DMS79 treated with DMSO at 0.1 percent for 48 hours (cell line): Measurements from ENCODE around the gene SGIP1.

Experiments used
- DNase-seq: peaks from one replicate; lab custom pipeline; 2025; lab: John Stamatoyannopoulos, UW

SGIP1 gene, protein sequence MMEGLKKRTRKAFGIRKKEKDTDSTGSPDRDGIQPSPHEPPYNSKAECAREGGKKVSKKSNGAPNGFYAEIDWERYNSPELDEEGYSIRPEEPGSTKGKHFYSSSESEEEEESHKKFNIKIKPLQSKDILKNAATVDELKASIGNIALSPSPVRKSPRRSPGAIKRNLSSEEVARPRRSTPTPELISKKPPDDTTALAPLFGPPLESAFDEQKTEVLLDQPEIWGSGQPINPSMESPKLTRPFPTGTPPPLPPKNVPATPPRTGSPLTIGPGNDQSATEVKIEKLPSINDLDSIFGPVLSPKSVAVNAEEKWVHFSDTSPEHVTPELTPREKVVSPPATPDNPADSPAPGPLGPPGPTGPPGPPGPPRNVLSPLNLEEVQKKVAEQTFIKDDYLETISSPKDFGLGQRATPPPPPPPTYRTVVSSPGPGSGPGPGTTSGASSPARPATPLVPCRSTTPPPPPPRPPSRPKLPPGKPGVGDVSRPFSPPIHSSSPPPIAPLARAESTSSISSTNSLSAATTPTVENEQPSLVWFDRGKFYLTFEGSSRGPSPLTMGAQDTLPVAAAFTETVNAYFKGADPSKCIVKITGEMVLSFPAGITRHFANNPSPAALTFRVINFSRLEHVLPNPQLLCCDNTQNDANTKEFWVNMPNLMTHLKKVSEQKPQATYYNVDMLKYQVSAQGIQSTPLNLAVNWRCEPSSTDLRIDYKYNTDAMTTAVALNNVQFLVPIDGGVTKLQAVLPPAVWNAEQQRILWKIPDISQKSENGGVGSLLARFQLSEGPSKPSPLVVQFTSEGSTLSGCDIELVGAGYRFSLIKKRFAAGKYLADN

DNA sequence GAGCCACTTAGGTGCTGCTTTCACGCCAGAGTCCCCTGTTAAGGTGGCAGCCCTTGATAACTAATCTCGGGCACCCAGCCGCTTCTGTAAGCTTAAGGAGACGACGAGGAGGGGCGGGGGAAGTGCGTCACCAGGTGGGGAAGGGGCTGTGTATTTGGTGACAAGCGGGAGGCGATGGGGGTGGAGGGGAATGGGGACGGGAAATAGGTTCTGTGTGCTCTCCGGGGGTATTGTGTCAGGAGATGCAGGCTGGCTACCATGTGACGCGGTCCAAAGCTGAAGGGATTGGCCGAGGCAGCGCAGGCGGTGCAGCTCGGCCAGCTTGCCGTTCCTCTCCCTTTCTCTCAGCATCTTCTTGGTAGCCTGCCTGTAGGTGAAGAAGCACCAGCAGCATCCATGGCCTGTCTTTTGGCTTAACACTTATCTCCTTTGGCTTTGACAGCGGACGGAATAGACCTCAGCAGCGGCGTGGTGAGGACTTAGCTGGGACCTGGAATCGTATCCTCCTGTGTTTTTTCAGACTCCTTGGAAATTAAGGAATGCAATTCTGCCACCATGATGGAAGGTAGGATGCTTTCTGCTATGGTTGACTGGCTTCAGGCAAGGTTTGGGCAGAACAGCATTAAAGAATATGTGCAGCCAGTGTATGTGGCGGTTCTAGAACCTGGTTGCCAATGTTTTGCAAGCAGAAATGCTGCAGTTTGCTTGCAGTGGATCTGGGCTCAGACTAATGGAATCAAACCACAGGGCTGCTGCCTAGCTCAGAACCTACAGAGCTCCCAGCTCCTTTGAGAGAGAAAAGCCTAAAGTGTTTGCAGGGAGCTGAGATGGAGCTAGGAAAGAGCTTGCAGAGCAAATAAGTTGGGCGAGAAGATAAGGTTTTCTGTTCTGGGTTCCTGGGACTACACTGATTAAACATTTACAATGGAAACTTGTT lies at the start of gene SGIP1:
TSS of gene SGIP1 (plus strand) at position 350 of the 937 bp plus-strand sequence. CDS start at position 556, 206 bp downstream.
- DNase-seq: peak; percentile 36

DNA sequence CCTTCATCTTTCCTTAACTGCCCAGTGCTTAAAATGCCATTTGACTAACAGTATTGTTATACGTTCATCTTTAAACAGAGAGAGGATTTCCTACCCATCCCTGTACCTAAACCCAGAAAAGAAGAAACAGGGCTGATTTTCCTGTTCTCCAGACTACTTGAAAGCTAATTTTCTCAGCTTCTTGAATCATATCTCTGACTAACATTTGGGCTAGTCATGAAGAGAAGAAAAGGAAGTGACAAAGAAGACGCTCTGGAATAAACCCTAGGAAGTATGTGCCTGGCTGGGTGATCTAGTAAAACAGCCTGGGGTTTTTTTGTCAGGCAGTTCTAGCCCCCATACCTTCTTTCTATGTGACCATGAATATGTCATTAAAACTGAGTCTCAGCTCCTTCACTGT lies 44.8 kb upstream of the SGIP1 start:
- DNase-seq: no peak

DNA sequence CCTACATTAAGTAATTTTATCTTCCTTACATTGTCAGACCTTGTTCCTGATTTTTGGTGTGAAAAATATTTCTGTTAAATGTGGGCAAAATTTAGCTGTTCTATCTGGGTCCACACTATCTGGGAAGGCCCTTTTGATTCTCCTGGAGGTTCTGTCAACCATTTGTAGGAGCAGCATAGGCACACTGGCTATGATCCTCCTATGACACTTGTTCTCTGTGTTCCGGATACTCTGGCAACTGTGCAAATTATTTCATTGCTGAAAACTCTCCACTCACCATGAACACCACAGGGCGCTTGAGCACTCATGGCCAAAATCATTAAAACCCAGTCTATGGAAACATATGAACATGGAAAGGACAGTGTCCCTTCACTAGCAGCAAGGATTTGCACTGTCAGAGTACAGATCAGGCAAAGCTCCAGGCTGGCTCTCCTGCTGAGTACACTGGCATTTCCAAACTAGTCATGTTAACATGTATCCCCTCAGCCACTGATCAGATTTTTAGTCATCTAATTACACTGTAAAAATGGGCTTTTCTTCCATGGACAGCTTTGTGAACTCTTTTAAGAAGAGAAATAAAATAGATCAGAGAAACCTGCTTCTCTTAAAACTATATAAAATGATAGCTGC lies 43.9 kb upstream of the SGIP1 start:
- DNase-seq: no peak

DNA sequence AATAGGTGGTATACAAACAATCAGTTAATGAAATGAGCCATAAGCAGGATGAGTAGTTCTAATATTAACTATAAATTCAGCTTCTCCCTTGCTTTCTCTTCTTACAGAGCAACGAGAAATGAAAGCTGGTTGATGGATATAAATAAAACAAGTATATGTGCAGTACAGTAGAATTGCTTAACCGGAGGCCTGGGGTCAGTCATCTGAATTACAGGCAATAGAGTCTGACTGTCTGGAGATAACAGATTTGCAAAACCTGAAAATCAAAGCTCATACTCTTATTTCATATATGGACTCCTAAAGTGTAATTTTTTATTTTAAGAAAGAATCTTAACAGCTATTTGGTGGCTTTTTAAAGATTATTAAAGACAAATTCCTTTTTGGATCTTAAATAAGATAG lies 43.1 kb upstream of the SGIP1 start:
- DNase-seq: no peak

DNA sequence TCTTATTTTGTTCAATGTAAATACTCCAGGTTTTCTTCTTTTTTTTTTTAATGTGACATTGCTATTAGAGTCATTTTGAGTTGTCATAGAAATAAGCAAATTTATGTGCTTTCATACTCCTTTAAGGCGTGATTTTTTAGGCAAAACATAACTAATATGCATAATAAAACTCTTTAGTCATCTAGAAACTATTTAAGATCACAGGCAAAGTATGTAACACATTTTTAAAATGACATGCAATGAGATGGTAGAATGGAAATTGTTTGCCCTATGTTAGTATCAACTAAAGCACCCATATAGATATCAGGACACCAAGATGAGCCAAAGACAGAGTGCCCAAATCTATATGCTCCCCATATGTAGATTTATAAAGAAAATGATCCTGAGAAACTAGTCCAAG lies 41.5 kb upstream of the SGIP1 start:
- DNase-seq: no peak

DNA sequence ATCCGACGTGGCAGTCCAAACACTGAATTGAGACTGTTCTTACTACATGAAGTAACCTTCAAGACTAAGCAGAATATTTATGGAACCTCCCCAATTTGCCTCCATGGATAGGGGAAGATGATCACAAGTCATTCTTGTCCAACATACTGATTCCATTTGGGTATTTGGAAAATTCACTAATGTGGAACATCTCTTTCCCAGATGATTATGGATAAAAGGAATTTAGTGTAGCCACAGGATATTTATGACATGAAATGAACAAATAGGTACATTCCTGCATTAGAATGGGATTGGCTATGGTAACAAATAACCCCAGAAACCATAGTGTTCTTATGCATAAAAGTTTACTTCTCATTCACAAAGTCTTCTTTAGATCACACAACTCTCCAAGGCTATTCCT lies 40.2 kb upstream of the SGIP1 start:
- no peak for DNase-seq

DNA sequence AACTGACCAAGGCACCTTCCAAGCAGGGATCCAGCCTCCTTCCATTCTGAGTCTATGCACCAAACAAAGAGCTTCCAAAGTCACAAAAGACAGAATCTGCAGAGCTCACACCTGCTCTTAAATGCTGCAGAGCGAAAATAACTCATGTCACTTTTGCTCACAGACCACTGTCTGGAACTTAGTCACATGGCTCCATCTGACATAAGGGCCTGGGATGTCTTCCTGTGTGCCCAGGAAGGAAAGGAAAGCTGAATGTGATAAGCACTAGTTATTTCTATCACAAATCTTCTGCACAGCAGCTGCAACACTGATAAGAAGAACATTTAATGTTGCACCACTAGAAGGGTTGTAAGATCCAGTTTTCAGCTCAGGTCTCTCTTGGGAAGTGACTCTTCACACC lies 39.5 kb upstream of the SGIP1 start:
- DNase-seq: no peak

DNA sequence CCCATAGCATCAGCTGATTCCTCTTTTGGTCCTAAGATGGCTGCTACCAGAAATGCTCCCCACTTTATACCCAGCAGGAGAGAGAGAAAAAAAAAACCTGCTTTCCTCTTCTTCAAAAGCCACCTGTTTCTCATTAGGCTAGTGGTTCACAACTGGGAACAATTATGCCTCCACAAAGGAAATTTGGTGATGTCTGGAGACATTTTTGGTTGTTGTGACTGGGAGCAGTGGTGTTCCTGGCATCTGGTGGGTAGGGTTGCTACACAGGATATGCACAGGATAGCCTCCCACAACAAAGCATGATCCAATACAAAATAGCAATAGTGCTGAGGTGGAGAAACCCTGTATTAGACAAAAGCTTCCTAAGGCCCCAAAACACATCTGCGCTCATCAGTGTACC lies 38.5 kb upstream of the SGIP1 start:
- DNase-seq: no peak

DNA sequence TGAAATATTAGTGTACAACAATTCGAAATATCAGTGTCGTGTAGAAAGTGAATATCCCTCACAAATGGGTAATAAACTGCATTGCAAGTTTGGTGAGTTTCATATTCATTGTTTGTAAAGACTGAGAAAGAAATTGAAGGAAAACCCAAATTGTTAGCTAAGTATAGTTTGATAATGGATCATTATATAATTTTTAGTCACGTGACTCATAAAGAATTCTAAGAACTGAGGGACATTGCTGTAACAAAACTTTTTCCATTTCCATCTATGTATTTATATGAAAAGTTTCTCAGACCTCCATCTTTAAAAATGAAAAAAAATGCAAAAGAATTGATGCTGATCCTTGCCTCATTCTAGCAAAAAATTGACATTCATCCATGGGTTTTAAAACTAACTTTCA lies 36.0 kb upstream of the SGIP1 start:
- no peak for DNase-seq

DNA sequence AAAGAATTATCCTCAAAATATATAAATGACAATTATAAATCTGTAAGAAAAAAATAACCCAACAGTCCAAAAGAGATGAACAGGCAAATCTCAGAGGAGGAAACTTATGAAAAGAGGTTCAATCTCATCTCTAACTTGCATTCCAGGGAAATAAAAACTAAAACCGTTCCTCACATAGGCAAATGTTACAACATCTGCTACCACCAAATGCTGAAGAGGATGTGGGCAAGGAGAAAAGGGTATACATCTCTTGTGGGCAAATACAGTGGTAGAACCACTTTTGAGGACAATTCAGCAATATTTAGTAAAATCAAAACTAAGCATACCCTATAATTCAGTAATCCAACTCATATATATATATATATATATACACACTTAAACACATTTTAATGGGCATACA lies 33.7 kb upstream of the SGIP1 start:
- DNase-seq: no peak

DNA sequence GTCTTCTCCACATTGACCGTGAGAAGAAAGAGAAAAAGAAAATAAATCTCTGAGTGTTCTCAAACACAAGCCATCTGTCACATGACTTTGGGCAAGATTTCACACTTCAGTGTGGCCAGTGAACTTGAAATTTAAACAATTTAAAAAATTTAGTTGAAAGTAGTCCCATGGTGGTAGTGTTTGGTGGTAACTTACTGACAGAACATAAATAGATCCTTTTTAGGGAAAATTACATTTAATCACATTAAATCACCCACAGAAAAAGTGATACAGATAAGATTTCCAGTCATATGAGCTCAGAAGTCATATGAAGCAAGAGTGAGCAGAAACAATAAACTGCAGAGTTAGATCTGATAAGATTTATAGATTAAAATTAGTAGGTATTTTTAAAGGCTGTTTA lies 31.9 kb upstream of the SGIP1 start:
- DNase-seq: no peak

DNA sequence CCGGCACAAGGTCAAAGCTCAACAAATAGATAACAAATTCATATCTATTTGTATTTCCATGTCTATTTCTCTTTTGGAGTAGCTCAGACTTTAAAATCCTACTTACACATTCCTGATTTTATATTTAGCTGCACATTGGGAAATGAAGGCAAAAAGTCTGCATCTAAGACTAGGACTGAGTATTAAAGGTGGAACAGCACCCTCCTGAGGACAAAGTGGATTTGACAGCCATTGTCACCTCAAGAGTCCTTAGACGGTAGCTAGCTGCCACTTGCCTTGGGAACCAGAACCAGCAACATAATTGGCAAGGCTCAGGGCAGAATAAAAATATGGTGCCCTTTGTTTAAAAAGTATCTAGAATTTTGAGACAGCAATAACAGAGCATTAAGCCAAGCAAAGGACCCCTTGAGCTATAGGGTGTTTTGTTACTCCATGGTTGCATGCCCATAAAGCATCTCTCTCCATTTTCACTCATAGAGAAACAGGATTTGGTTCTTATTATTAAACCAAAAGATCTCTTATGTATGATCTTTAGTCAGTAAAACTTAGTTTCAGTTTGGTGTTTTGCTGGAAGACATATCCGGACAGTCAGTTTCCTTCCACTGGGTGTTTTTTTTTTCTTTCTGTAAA lies 30.0 kb upstream of the SGIP1 start:
- peak; percentile 40 for DNase-seq

DNA sequence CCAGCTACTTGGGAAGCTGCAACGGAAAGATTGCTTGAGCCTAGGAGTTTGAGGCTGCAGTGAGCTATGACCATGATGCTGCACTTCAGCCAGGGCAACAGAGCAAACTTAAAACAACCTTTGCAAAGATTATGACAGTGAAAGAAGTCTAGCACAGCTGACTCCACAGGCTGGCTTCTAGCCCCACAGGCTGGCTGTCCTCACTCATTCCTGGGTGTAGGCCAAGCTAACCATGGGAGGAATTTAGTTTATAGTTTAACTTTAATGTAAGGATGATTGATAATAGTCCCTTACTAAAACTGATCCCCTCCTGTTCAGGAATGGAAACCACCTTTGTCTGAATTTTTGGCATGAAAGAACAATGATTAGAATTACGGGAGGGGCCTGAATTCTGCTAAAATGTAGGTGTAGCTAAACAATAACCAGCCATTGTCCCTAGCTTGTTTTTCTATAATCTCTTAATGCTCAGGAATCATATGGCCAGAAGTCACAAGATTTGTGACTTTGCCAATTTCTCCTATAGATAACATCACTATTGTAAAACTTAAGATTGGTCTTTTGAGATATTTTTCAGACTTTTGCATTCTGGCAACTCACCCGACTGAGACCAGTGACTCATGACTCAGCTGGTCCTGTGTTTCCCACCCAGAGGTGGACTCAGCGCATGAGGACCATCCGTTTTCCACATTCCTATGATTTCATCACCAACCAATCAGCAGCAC lies 28.1 kb upstream of the SGIP1 start:
- no peak for DNase-seq

DNA sequence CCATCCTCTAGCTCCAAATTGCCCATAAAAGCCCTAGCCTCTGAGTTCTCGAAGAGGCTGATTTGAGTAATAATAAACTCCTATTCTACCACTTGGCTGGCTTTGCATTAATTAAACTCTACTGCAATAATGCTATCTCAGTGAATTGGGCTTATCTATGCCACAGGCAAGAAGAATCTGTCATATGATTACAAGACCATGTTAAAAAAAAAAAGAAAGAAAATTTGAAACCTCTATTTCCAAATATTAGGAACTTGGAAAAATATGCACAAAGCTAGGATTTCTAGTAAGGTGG lies 27.6 kb upstream of the SGIP1 start:
- no peak for DNase-seq

DNA sequence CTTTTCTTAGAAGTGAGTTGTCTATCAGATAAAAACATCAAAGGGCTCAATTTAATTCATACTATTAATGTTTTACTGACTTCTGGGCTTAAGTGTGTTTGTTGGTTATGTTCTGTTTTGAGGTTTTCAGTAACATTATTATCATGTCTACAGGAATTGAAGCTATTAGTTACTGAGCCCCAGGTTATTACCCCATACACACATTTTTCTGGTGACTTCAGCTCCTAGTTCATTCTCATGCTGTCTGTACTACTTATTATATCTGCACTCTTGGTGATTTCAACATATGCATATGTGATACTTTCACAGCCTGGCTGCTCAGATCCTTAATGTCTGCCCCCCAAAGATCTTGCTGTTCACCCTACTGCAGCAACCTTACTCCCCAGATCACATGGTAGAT lies 27.0 kb upstream of the SGIP1 start:
- DNase-seq: no peak

DNA sequence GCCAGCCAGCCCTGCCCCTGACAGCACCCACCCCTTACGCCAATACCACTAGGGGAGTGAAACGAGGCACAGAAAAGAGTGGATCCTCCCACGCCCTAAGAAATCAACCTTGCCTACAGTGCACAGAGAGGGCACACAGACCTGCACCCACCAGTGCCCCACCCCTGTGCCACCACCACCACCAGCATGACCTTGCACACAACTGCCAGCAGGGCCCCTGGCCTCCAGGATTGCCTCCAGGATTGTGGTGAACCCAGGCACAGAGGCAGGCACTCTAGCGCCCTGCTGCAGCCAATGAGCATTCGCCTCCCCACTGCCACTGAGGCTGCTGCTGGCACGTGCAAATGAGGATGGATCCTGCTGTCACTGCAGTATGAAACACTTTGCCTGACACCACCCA lies 23.5 kb upstream of the SGIP1 start:
- no peak for DNase-seq

DNA sequence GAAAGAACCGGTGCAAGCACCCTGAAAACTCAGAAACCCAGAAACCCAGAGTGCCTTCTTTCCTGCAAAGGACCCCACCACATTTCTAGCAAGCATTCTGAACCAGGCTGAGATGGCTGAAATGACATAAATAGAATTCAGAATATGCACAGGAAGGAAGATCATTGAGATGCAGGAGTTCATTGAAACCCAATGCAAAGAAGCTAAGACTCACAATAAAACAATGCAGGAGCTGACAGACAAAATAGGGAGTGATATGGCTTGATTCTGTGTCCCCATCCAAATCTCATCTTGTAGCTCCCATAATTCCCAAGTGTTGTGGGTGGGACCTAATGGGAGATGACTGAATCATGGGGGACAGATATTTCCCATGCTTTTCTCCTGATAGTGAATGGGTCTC lies 22.8 kb upstream of the SGIP1 start:
- DNase-seq: no peak

DNA sequence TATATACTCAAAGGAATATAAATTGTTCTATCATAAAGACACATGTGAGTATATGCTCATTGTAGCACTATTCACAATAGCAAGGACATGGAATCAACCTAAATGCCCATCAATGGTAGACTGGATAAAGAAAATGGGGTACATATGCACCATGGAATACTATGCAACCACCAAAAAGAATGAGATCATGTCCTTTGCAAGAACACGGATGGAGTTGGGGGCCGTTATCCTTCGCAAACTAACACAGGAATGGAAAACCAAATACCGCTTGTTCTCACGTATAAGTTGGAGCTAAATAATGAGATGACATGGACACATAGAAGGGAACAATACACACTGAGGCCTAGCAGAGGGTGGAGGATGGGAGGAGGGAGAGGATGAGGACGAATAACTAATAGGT lies 16.0 kb upstream of the SGIP1 start:
- no peak for DNase-seq

DNA sequence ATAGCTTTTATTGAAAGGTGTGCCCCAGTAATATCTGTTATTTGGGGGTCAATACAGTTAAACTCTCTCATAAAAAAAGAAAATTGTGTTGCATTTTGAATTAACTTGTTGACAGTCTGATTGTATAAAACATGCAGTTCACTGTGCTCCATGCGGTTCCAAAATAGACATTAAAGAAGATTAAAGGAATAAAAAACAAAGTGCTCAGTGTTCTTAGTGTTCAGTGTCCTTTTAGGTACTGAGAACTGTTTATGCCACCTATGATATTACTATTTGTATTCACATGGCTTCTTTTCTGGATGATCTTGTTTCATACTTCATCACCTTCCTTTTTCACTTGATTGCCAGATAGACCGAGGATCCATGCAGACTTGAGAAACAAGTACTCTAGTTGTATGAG lies 15.3 kb upstream of the SGIP1 start:
- no peak for DNase-seq

DNA sequence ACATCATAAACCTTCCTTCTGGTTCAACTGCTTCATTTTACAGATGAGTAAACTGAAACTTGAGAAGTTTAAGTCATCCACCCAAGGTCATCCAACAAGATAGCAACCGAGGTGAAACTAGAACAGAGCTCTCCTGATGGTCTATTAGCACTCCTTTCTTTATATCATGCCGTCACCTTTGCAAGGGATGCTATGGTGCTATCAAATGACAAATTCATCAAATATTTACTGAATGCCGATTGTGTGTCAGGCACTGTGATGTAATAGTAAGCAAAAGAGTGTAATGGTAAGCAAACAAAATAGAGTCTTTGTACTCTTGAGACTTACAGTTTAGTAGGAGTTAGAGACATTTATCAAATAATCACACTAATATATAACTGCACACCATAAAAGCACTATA lies 14.0 kb upstream of the SGIP1 start:
- DNase-seq: no peak

DNA sequence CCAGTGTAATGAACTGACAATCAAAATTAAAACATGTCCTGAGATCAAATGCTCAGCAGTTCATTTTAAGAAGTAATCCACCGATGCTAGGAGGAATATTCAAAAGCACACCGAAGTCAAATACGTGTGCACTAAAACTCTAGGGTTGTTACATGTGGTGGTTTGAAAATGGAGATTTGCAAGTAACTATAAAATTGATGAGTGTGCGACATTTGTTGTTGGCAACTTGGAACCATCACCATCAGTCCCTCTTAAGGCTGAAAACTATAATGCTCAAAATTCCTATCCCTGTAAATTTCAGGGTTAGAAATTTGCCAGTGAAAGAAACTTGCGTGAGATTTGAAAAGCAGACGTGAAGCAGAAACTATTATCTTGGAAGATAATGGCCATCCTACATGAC lies 13.3 kb upstream of the SGIP1 start:
- no peak for DNase-seq
